Thyroid gland (tissue), 4 donors: Measurements from ENCODE around the gene SKIC2.

Experiments used
- CTCF ChIP-seq, 6 experiments: fragments of 200-600 bp in 3 of 6; fragments of 450-650 bp in 3 of 6; sonication (generic) in 3 of 6; IDR thresholded peaks; one replicate each; pipeline ENCODE4 v1.5.1; 2016 to 2019; ENCODE audit warnings: antibody characterized with exemption in 6 of 6, mild to moderate bottlenecking in 2 of 6, inconsistent platforms in 1 of 6, moderate library complexity in 1 of 6
- POLR2A ChIP-seq, 2 donors: fragments of 450-650 bp; IDR thresholded peaks; one replicate each; pipeline ENCODE4 v1.6.1; 2017; ENCODE audit warnings: antibody characterized with exemption in 2 of 2, mild to moderate bottlenecking in 2 of 2, moderate library complexity in 1 of 2

GRCh38 chr6:31958412-31958740, 599 bp upstream of the SKIC2 start:
- TF ChIP-seq CTCF (IDR thresholded peaks at IDR 0.05): no peak
- no peak for TF ChIP-seq POLR2A (IDR thresholded peaks at IDR 0.05)
